HAP-1 (cell line): ENCODE data around the gene LCMT1.

Source experiments
- DNase-seq, 2 experiments: peaks; one replicate each; pipeline ENCODE4 v3.0.0-alpha.2; 2016 to 2020; ENCODE audit warnings: low spot score in 2 of 2
- H3K27me3 ChIP-seq: fragments of 250-450 bp; sonication (Bioruptor Pico); 2 replicates; pipeline ENCODE4 v1.5.1; 2020; ENCODE audit warnings: low read depth, mild to moderate bottlenecking, moderate library complexity
- H3K36me3 ChIP-seq: fragments of 250-450 bp; sonication (Bioruptor Pico); replicated peaks from 2 replicates; pipeline ENCODE4 v1.5.1; 2020; ENCODE audit warnings: mild to moderate bottlenecking
- H3K4me1 ChIP-seq: fragments of 250-450 bp; sonication (Bioruptor Pico); 2 replicates; pipeline ENCODE4 v1.5.1; 2020; ENCODE audit warnings: mild to moderate bottlenecking
- H3K4me3 ChIP-seq: fragments of 250-450 bp; sonication (Bioruptor Pico); 2 replicates; pipeline ENCODE4 v1.5.1; 2020; ENCODE audit warnings: mild to moderate bottlenecking, moderate library complexity
- H3K9me3 ChIP-seq: fragments of 250-450 bp; sonication (Bioruptor Pico); 2 replicates; pipeline ENCODE4 v1.5.1; 2020; ENCODE audit warnings: mild to moderate bottlenecking, moderate library complexity
- in situ Hi-C: fragments of 300-500 bp; cut with MboI; formaldehyde crosslinking; loops from 3 replicates; pipeline ENCODE4 v1.14.3; 2020; ENCODE audit warnings: low sequenced_read_pairs, inconsistent platforms, mixed read lengths

LCMT1 gene

DNA sequence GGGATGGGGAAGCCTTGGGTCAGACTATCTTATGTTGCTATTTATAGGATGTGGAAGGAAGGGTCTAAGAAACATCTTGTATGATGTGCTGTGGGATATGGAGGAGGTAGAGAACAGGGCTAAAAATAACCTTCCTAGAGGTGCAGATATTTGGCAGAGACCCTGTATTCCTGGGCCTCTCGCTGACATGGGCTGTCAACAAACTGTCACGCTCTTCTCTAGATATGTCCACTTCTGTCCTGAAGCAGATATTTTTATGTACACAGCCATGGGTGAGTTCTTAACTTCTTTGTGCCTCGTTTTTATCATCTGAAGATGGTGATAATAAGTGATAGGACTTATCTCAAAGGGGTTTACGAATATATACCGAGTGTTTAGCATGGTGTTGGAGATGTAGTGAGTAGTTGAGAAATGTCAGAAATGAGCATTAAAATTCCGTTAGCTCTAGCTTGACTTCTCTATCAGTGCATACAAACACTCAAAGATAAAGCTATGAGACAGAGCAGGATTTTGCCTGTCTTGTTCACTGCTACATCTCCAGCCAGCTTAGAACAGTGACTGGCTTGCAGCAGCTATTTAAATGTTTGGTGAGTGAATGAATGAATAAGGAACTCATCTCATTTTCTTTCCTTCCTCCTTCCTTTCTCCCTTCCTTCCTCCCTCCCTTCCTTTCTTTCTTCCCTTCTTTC lies 102.3 kb downstream of the LCMT1 start:
- Histone ChIP-seq H3K4me3 (no peak overlapping the region), H3K9me3 (no peaks in the 10 kb centered on the region), H3K27me3 (0 out of 2 replicates have a peak, but pooled peaks cover 2% of the 10 kb centered on the region), H3K4me1 (no peaks in the 10 kb centered on the region), H3K36me3 (no peaks in the 10 kb centered on the region)
- in situ Hi-C loops = no loop called here
- DNase-seq = no peak

DNA sequence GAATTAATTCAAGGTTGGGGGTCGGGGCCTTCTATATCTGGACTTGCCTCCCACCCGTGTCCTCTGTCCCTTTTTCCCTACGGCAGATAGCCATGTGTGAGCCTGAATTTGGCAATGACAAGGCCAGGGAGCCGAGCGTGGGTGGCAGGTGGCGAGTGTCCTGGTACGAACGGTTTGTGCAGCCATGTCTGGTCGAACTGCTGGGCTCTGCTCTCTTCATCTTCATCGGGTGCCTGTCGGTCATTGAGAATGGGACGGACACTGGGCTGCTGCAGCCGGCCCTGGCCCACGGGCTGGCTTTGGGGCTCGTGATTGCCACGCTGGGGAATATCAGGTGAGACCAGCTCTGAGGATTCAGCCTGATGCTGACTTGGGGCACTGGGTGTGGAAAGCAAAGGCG lies 105.6 kb downstream of the LCMT1 start:
- DNase-seq = no peak
- in situ Hi-C loops = no loop called here
- H3K4me1 ChIP-seq = no peaks in the 10 kb centered on the region
- 0 out of 2 replicates have a peak, but pooled peaks cover 2% of the 10 kb centered on the region for H3K27me3 ChIP-seq
- H3K4me3 ChIP-seq = no peak overlapping the region
- no peaks in the 10 kb centered on the region for H3K9me3 ChIP-seq
- no peaks in the 10 kb centered on the region for H3K36me3 ChIP-seq

DNA sequence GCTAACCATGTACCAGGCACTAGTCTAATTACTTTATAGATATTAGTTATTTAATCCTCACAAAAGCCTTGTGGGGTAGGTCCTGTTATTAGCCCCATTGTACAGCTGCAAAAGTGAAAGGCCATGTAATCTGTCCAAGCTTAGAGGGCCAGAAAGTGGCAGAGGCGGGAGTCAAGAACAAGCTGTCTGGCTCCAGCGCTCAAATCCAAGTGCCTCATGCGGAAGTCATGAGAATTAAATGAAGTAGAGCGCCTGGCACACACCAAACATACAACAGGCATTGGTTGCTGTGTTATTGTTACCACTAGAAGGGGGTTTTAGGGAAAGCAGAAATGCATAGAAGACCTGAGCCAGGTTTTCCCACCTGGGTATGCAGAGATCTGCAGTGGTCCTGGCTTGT lies 106.4 kb downstream of the LCMT1 start:
- Histone ChIP-seq H3K4me1 (no peaks in the 10 kb centered on the region), H3K36me3 (no peaks in the 10 kb centered on the region), H3K9me3 (no peaks in the 10 kb centered on the region), H3K4me3 (no peak overlapping the region), H3K27me3 (0 out of 2 replicates have a peak, but pooled peaks cover 2% of the 10 kb centered on the region)
- in situ Hi-C loops = no loop called here
- DNase-seq = no peak

DNA sequence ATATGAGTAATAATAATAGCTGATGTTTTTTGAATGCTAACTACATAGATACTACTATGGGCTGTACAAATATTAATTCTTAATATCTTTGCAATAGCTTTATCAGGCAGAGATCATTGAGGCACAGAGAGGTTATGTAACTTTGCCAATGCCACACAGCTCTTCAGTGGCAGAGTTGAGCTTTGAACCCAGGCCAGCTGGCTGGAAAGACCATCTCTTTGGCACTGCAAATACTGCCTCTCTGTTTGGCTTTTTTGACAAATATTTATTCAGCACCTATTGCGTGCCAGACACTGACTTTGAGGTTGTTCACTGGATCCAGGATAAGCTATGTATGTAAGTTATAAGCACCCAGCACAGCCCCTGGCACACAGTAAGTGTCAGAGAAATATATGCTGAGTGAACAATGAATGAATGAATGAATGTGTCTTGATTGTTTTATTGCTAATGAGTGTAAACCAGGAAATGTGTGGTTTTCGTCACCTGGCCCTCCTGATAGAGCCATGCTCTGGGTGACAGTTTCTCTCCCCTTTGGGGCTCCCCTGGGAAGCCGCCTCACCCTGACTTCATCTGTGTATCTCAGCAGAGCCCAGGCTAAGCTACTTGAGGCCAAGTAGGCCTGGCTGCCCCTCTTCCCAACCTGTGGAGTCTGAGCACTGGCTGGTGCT lies 107.7 kb downstream of the LCMT1 start:
- Histone ChIP-seq H3K27me3 (0 out of 2 replicates have a peak, but pooled peaks cover 2% of the 10 kb centered on the region), H3K4me1 (no peaks in the 10 kb centered on the region), H3K36me3 (no peaks in the 10 kb centered on the region), H3K4me3 (no peak overlapping the region), H3K9me3 (no peaks in the 10 kb centered on the region)
- DNase-seq = no peak
- in situ Hi-C loops = no loop called here

DNA sequence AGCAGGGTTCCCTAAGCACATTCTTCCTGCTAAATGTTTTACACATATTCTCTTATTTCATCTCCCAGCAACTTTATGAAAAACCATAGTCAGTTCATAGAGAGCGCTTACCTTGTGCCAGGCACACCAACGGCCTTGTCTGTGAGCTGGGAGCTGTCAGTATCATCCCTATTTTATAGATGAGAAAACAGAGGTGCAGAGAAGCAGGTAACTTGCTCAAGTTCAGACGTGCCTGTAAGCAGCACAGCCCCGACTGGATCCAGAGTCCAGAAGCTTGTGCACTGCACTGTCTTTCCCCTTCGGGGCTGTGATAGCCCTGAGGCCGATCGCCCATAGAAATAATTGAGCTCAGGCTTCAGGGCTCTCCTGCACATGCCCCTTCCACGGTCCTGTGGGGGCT lies 111.4 kb downstream of the LCMT1 start:
- Histone ChIP-seq H3K4me3 (no peak overlapping the region), H3K27me3 (no peaks in the 10 kb centered on the region), H3K4me1 (no peaks in the 10 kb centered on the region; the same call in 1 of the 2 replicates), H3K36me3 (no peaks in the 10 kb centered on the region), H3K9me3 (no peaks in the 10 kb centered on the region)
- DNase-seq = no peak
- in situ Hi-C loops = loop anchor here (5.0 kb wide), 1 partner anchor 171 kb away; no protein-coding TSS in a partner anchor

DNA sequence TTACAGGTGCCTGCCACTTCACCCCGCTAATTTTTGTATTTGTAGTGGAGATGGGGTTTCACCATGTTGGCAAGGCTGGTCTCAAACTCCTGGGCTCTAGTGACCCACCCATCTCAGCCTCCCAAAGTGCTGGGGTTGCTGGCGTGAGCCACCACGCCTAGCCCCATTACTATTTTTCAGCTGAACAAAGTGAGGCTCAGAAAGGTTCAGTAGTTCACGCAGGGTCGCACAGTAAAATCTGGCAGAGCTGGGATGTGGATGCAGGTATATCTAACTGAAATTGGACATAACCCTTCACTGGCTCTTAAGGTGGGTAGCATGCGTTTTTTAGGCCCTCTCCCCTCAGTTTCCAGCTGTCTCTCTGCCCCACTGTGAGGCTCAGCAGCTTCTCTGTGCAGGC lies 112.4 kb downstream of the LCMT1 start:
- in situ Hi-C loops = loop anchor here (5.0 kb wide), 1 partner anchor 172 kb away; no protein-coding TSS in a partner anchor
- Histone ChIP-seq H3K27me3 (no peaks in the 10 kb centered on the region), H3K9me3 (no peaks in the 10 kb centered on the region), H3K4me3 (no peak overlapping the region), H3K4me1 (no peaks in the 10 kb centered on the region; the same call in 1 of the 2 replicates), H3K36me3 (no peaks in the 10 kb centered on the region)
- no peak for DNase-seq

DNA sequence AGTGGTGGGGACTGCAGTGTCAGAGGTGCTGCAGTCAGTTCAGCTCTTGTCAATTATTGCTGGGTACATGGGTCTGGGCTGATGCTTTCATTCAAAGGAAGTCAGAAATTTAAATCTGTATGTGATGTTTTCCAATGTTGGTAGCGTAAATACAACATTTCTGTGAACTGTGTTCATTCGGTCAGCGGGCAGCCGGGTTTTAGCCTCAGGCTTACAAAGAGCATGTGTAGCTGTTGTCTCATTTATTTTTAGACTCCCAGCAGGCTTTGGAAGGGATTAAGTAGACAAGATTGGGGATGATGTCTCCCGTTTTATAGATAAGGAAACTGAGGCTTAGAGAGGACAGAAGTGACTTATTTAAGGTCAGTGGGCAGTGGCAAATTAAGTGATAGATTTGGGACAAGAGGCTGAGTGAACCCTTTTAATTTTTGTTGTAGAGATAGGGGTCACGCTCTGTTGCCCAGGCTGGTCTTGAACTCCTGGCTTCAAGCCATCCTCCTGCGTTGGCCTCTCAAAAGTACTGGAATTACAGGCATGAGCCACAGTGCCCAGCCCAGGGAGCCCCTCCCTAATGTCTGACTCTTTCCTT lies 113.3 kb downstream of the LCMT1 start:
- Histone ChIP-seq H3K4me1 (no peaks in the 10 kb centered on the region; the same call in 1 of the 2 replicates), H3K27me3 (no peaks in the 10 kb centered on the region), H3K9me3 (no peaks in the 10 kb centered on the region), H3K36me3 (no peaks in the 10 kb centered on the region), H3K4me3 (no peak overlapping the region)
- in situ Hi-C loops = loop anchor here (5.0 kb wide), 1 partner anchor 173 kb away; no protein-coding TSS in a partner anchor
- no peak for DNase-seq
